ENCODE results near the gene MYH14.

The MYH14 gene

GRCh38 chr19:50195224-50195623 lies 8.2 kb upstream of the MYH14 start:
- no peak for DNase-seq (ENCODE audit: low spot score)

DNA sequence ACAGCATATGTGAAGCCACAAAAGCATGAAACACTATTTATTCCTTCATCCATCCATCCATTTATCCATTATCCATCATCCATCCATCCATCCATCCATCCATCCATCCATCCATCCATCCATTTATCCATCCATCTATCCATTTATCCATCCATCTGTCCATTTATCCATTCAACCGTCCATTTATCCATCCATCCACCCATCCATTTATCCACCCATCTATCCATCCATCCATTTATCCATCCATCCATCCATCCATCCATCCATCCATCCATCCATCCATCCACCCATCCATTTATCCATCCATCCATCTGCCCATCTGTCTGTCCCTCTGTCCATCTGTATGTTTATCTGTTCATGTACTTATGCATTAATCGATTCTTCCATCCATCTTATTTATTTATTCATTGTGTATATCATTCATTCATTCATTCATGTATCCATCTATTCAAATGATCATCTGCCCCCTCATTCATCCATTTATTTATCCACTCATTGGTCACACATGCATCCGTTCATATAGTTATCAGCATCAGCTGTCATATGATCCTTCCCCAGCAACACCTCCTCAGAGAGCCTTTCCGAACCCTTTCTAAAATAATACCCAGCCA lies 7.0 kb upstream of the MYH14 start:
- DNase-seq (ENCODE audit: low spot score): no peak

- DNase-seq (ENCODE audit: low spot score): no peak
Observed at GRCh38 chr19:50197348-50197747, 6.1 kb upstream of the MYH14 start.

DNA sequence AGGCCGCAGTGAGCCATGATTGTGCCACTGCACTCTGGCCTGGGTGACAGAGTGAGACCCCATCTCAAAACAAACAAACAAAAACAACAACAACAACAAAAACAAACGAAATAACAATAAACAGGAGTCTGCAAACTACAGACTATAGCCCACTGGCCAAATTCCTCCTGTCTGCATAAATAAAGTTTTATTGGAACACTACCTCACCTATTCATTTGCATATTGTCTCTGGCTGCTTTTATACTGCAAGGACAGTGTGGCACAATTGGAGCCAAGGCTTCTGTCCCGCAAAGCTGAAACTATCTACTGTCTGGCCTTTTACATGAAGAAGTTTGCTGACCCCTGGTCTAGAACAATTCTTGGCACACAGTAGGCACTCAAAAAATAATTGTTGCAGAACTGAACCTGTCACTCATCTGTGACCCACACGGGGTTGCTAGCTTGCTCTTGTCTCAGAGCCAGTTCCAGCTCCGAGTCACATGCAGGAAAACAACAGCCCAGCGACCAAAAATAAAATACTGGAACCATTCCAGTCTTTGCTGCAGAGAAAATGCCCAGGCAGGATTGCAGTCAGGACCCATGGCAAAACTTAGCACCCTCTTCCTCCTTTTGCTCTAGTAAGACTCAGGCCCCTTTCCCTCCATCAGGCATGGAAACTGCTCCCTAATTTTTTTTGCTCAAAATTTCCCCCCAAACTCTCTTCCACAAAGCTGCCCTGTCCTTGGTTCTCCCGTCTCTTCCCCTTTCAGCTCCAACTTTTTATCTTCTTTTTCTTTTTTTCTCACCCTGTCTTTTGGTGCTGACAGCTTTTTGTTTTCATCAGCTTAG lies 4.8 kb upstream of the MYH14 start:
- no peak for DNase-seq (ENCODE audit: low spot score)

GRCh38 chr19:50199259-50199555 lies 4.2 kb upstream of the MYH14 start:
- DNase-seq (ENCODE audit: low spot score): no peak

GRCh38 chr19:50202386-50202785 lies 1.0 kb upstream of the MYH14 start:
- no peak for DNase-seq (ENCODE audit: low spot score)

DNA sequence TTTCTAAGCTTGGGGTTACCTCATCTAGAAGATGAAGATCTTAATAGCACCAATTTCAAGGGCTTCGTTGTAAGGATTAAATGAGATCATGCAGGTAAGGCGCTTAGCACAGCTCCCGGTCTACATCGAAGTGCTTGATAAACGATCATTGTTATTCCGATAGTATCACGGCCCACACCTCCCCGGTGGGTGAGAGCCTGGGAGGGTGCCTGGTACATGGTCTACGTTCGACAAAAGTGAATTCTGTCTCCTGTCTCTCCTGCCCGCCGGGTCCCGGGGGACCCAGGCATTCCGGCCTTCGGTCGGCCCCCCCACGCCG lies 501 bp upstream of the MYH14 start:
- DNase-seq (ENCODE audit: low spot score): no peak

DNA sequence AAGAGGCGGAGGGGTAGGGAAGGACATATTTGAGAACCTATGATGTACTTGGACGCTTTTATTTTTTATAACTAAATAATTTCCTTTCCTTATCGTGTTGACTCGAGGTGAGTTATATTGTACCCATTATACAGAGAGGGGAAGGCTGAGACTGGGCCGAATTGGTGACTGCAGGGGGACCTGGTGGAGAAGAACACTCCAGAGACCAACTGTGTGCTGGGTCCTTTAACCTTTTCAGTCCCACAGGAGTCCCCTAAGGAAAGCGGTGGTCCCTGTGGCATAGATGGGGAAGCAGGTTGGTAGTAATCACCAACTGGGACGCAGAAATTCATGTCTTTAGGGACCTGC lies 633 bp downstream of the MYH14 start:
- DNase-seq (ENCODE audit: low spot score): no peak

GRCh38 chr19:50204811-50205675 lies 1.6 kb downstream of the MYH14 start:
- peak; percentile 90 for DNase-seq (ENCODE audit: low spot score)

DNA sequence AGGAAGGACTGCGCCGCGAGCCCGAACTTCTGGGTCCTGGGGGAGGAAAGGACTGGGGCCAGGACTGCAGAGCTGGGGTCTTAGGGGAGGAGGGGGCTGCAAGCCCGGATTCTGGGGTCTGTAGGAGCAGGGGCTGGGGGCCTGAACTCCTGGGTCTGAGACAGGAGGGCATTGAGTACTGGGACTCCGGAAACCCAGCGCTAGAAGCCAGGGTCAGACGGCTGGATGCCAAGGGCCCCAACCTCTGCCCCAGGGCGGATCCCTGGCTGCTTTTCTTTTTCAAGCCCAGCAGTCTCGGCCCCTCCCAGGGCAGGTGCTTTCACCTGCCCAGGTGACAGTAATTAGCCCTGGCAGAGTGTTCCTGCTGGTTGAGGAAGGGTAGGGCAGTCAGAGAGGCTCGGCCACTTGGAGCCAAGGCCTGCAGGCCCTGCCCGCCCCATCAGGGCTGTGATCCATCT lies 2.3 kb downstream of the MYH14 start:
- DNase-seq (ENCODE audit: low spot score): peak; percentile 71

- no peak for DNase-seq (ENCODE audit: low spot score)
Observed at GRCh38 chr19:50206191-50206590, 2.8 kb downstream of the MYH14 start.

- DNase-seq (ENCODE audit: low spot score): no peak
Observed at GRCh38 chr19:50207730-50208129, 4.3 kb downstream of the MYH14 start.

DNA sequence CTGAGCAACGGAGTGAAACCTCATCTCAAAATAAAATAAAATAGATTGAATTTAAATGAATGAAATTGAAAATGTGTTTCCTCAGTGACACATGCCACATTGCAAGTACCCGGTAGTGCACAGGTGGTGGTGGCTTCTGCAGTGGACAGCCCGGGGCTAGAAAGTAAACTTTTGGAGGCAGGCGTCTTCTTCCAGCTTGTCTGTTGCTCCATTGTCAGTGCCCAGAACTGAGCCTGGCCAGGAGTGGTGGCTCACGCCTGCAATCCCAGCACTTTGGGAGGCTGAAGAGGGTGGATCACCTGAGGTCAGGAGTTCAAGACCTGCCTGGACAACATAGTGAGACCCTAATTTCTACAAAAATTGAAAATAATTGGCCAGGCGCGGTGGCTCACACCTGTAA lies 5.7 kb downstream of the MYH14 start:
- no peak for DNase-seq (ENCODE audit: low spot score)

GRCh38 chr19:50210425-50210824 lies 7.0 kb downstream of the MYH14 start:
- DNase-seq (ENCODE audit: low spot score): no peak

DNA sequence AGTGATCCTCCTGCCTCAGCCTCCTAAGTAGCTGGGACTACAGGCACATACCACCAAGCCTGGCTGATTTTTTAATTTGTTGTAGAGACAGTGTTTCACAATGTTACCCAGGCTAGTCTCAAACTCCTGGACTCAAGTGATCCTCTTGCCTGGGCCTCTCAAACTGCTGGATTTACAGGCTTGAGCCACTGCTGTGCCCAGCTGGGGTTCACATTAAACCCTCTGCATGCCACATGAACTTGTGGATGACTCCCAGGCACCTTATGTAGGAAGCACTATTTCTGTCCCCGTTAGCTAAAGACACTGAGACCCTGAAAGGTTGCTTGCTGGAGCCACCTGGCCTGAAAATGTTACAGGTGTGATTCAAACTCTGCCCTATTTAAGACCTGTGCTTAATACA lies 10.5 kb downstream of the MYH14 start:
- no peak for DNase-seq (ENCODE audit: low spot score)

GRCh38 chr19:50214699-50215543 lies 11.5 kb downstream of the MYH14 start:
- DNase-seq (ENCODE audit: low spot score): peak; percentile 85

DNA sequence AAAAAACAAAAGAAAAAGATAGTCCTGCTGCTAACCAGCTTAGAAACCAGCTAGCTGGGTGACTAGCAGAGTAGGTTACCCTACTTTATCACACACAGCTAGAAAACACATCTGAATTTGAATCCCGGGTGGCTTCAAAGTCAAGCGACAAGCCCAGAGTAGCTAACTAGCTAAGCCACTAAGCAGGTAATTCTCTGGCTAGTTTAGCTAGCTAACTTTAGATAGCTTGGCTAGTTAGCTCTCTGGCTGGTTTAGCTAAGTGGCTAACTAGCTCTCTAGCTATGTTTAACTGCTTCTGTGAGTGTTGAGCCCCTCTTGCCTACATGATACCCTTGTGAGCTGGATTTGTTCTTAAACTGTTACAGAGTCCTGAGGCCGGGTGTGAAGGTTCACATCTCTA lies 12.4 kb downstream of the MYH14 start:
- DNase-seq (ENCODE audit: low spot score): no peak

DNA sequence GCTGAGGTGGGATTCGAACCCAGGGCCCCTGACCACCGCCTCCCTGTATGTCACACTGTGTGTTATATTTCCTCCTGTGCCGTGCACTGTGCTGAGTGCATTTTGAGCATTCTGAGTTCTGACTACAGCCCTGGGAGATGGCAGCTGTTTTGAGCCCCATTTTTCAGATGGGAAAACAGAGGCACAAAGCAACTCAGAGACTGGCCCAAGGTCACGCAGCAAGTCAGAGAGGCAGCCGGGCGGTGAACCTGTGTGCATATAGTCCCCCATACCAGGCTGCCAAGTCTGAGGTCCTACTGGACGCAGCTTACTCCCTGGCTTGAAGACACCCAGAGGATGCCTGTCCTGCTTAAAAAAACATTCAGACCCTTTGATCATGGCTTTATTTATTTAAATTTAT lies 17.7 kb downstream of the MYH14 start:
- DNase-seq (ENCODE audit: low spot score): no peak

GRCh38 chr19:50222691-50223438 lies 19.4 kb downstream of the MYH14 start:
- DNase-seq (ENCODE audit: low spot score): no peak

DNA sequence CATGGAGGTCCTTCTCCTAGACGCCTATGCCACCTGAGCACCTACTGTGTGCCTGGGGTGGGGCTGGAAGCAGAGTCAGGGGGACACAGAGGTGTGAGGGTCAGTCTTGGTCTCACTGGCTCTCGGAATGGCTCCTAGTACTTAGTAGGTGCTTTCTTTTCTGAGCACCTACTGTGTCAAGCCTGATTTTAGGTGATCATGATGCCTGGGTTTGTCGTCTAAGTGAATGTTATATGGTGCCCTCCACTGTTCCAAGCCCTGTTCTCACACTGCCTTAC lies 20.0 kb downstream of the MYH14 start:
- no peak for DNase-seq (ENCODE audit: low spot score)

GRCh38 chr19:50224986-50225747 lies 21.7 kb downstream of the MYH14 start:
- DNase-seq (ENCODE audit: low spot score): no peak
